Measurements from ENCODE around the gene CEP83.
"Not testable (repeated sequence)": the region's sequence is repeated elsewhere in the genome, so short reads cannot be mapped to it uniquely, and the experiment has no call there.

CEP83 gene

DNA sequence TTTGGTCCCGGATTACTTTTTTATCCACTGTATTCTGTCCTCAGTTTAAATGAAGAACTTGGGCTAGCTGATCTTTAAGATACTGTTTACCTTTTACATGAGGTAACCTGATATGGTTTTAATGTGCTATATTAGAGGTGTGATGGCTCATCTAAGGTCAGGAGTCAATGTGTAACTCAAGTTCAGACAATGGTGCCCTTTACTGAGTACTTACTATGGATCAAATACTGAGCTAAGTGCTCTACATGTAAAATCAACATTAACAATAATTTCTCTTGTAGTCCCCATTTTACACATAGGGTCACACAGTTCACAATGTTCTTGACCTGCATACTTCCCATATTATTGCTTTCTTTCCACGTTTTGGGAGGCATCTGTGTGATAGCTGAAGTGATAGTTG is 79.2 kb downstream of the CEP83 start:
- DNase-seq (ENCODE audit: low read depth in 3 of 3) = no peak

- DNase-seq (ENCODE audit: low read depth in 3 of 3) = no peak
Observed at GRCh38 chr12:94379479-94380113, 80.1 kb downstream of the CEP83 start.

- no peak for DNase-seq (ENCODE audit: low read depth in 3 of 3)
Observed at GRCh38 chr12:94377599-94377998, 82.1 kb downstream of the CEP83 start.

DNA sequence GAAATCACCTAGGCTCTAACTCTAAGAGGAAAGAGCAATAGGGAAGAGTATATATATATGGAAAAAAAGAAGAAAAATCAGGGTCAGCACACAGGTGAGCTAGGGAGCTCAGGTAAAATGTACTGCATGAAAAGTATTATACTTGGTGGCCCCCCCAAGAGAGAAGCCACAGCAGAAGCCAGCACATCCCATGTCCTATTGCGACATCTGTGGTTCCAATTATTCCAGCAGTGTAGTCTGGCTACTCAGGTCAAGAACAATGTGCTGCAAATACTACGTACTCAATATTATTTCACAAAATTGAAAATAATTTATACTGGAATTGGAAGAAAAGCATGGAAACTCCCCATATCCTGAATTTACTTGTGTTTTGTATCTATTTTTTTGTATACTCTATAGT is 85.5 kb downstream of the CEP83 start:
- DNase-seq (ENCODE audit: low read depth in 3 of 3) = no peak

GRCh38 chr12:94372461-94372860 is 87.2 kb downstream of the CEP83 start:
- no peak for DNase-seq (ENCODE audit: low read depth in 3 of 3)

- DNase-seq (ENCODE audit: low read depth in 3 of 3) = no peak
Observed at GRCh38 chr12:94362653-94363052, 97.0 kb downstream of the CEP83 start.

GRCh38 chr12:94359761-94360160 is 99.9 kb downstream of the CEP83 start:
- DNase-seq (ENCODE audit: low read depth in 3 of 3) = no peak

DNA sequence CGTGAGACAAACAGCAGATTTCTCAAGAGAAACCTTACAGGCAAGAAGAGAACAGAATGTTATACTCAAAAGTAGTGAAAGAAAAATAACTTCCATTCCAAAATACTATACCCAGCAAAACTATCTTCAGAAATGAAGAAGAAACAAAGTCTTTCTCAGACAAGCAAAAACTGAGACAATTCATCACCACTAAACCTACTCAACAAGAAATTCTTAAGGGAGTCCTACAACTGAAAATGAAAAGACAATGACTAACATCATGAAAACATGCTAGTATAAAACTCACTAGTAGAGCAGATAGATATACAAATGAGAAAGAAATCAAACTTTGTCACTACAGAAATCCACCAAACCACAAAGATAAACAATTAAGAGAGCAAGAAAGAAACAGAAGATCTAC is 106.5 kb downstream of the CEP83 start:
- no peak for DNase-seq (ENCODE audit: low read depth in 3 of 3)

DNA sequence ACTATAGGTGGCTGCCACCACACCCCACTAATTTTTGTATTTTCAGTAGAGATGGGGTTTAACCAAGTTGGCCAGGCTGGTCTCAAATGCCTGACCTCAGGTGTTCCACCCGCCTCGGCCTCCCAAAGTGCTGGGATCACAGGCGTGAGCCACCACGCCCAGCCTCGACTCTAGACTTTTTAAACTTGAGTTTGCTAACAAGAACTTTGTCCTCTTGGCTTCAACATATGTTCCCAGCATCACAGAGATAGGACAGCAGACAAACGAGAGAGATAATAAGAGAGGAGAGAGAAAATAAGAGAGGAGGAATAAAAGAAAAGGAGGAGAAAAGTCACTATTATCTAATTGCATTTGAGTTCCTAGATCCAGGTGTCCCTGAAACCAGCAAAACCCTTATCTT is 119.1 kb downstream of the CEP83 start:
- DNase-seq (ENCODE audit: low read depth in 3 of 3) = no peak

DNA sequence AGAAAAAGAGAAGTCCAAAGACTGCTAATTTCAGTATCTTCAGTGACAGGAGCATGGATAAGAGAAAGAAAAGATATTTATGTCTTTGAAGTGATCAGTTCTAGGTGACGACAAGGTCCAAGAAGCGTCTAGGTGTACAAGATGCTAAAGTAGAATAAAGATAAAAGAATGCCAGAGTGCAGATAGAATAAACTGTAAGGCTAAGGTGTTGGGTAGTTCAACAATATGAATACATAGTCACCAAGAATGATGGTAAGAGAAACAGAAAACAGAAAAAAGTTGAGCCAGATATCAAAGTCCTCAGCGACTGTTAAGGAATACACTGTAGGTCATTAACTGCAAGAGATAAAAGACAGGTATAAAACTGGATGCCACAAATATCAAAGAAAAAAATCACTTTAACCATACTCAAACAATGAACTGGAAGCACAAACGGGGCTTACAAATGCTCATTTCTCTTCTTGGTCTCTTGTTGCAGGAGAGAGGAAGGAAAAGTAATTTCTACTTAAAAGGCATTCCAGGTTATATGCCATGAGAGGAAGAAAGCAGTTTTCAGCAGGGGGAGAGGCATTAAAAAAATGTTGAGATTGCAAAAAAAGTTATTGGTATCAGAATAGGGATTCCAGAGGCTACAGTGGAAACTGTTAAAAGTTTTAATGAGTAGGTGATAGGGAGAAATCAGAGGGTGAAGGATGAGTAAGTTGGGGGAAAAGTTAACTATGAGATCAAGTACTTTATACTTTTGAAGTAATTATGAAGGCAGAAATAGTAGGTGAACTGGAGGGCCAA is 121.5 kb downstream of the CEP83 start:
- no peak for DNase-seq (ENCODE audit: low read depth in 3 of 3)

DNA sequence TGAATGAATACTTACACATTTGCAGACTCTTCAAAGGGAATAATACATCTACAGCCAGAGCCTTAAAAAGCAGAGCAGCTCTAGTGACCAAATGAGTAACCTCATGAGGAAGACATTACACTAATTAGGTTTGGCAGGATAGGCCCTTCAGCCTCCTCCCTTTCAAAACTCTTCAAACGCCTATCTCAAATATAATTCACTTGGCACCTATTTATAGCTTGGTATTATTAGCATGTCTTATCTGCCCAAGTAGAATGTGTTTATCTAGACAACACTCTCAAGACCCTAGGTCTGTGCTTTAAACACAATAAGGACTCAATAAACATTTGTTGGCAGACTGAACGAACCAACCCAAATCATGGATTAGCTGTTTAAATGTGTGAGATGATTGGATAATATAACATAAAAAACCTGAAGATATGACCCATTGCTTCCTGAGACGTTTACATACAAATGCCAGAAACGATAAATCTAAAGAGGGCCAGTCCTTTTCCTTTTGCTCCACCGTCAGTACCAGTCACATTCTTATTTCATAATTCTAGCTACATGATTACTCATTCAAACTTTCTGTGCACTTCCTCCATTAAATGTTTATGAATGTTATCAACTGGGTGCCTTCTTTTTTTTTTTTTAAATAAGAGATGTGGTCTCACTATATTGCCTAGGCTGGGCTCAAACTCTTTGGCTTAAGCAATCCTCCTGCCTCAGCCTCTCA is 123.3 kb downstream of the CEP83 start:
- no peak for DNase-seq (ENCODE audit: low read depth in 3 of 3)

DNA sequence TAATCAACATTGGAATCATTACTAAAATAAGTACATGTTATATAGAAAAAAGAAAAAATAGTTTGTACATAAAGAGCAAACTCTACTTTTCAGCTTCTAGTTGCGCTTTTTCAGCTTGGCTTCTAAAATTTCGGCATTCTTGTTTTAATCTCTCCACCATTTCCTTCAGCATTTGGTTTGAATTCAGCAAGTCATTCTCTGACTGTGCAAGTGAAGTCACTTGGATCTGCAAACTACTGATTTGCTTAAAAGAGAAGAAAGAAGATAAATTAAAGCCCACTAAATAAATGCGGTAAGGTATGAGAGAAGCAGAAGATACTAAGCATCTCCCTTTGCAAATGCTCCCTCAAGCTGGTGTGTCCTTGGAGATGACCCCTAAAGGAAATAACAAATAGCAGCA is 126.3 kb downstream of the CEP83 start:
- no peak for DNase-seq (ENCODE audit: low read depth in 3 of 3)

DNA sequence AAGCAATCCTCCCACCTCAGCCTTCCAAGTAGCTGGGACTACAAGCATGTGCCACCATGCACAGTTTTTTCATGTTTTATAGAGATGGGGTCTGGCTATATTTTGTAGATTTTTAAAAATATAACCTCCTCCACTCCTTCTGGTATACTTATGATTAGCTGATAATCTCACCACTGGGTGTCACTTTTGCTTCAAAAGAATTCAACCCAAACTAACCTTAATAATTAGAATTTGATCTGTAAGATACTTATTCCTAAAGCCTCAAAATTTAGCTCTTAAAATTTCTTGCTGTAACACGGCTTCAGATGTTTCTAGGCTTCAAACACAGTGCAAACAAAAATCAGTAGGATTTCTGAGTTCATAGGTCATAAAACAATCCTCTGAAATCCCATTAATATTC is 130.3 kb downstream of the CEP83 start:
- DNase-seq (ENCODE audit: low read depth in 3 of 3) = no peak

GRCh38 chr12:94327809-94328208 is 131.9 kb downstream of the CEP83 start:
- no peak for DNase-seq (ENCODE audit: low read depth in 3 of 3)

- no peak for DNase-seq (ENCODE audit: low read depth in 3 of 3)
Observed at GRCh38 chr12:94326727-94327126, 132.9 kb downstream of the CEP83 start.

DNA sequence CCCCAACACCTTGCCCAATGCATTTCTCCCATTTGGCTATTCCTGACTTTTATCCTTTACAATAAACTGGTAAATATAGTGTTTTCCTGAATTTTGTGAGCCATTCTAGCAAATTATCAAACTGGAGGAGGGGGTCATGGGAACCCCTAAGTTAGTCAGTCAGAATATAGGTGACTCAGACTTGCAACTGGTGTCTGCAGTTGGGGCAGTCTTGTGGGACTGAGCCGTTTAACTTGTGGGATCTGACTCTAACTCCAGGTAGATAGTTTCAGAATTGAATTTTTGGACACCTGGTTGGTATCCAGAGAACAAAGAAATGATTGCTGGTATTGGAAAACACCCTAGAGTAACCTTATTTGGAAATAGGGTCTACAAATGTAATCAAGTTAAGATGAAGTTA is 133.4 kb downstream of the CEP83 start:
- DNase-seq (ENCODE audit: low read depth in 3 of 3) = no peak

- no peak for DNase-seq (ENCODE audit: low read depth in 3 of 3)
Observed at GRCh38 chr12:94322346-94322745, 137.3 kb downstream of the CEP83 start.

DNA sequence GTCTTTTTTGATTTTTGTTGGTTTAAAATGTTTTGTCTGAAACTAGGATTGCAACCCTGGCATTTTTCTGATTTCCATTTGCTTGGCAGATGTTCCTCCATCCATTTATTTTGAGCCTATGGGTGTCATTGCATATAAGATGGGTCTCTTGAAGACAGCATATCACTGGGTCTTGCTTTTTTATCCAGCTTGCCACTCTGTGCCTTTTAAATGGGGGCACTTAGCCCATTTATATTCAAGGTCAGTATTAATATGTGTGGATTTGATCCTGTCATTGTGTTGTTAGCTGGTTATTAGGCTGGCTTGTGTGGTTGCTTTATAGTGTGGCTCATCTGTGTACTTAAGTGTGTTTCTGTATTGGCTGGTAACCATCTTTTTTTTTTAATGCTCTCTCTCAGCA is 139.6 kb downstream of the CEP83 start:
- DNase-seq (ENCODE audit: low read depth in 3 of 3) = no peak

DNA sequence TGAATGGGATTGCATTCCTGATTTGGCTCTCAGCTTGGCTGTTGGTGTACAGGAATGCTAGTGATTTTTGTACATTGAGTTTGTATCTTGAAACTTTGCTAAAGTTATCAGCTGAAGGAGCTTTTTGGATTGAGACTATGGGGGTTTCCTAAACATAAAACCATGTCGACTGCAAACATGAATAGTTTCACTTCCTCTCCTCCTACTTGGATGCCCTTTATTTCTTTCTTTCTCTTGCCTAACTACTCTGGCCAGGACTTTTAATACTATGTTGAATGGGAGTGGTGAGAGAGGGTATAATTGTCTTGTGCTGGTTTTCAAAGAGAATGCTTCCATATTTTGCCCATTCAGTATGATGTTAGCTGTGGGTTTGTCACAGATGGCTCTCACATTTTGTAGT is 141.5 kb downstream of the CEP83 start:
- no peak for DNase-seq (ENCODE audit: low read depth in 3 of 3)

GRCh38 chr12:94316600-94316999 is 143.1 kb downstream of the CEP83 start:
- not testable (repeated sequence) for DNase-seq (ENCODE audit: low read depth in 3 of 3)

DNA sequence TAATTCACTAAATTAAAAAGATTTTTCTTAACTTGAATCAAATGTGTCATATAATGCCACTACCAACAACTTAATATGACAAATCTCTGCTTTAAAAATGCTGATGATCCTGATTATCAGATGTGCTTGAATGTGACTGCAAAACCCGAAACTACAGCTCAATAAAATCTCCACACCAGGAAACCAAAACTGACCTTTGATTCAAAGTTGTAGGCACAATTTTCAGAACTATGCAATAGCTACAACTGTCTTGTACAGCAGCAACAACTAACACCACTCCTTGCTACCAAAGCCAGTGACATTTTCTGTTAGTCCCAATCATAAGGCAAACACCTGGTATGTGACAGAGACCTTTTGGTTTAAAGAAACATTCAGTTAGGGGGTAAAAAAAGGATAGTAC is 147.3 kb downstream of the CEP83 start:
- DNase-seq (ENCODE audit: low read depth in 3 of 3) = no peak

DNA sequence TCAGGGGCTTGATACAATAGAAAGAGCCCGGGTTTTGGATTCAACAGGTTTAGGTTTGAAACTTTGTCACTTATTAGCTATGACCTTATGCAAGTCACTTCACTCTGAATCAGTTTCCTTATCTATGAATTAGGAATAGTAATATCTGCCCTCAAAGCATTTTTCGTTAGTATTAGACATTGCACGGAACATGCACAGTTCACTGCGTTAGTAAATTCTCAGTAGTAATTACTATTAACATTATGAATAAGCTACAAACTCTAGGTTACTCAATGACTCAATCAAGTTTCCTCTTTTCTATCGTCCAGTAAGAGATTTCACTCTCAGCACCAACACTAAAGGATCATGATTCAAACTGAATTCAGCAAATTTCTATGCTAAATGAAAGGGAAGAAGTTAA is 150.3 kb downstream of the CEP83 start:
- no peak for DNase-seq (ENCODE audit: low read depth in 3 of 3)

GRCh38 chr12:94308612-94309011 is 151.1 kb downstream of the CEP83 start:
- DNase-seq (ENCODE audit: low read depth in 3 of 3) = no peak
